OCI-LY1 (cell line): ENCODE results near the gene CORIN.

Experiments
- H2AFZ ChIP-seq: fragments of 200-600 bp; sonication (generic), shearing (Covaris generic); 2 replicates; pipeline ENCODE4 v1.6.0; 2014; ENCODE audit warnings: antibody characterized with exemption, mild to moderate bottlenecking, low read length
- H3F3A ChIP-seq: fragments of 200-600 bp; sonication (generic), shearing (Covaris generic); 2 replicates; pipeline ENCODE4 v1.6.0; 2014; ENCODE audit warnings: mild to moderate bottlenecking, antibody characterized with exemption, low read length, moderate library complexity; ENCODE audit not compliant: insufficient read depth
- H3K27ac ChIP-seq: fragments of 200-600 bp; sonication (generic); 2 replicates; pipeline ENCODE4 v1.5.1; 2014; ENCODE audit warnings: low read length, mixed run types, mild to moderate bottlenecking, low read depth; ENCODE audit not compliant: poor library complexity, severe bottlenecking
- H3K27me3 ChIP-seq: fragments of 200-600 bp; sonication (generic); 2 replicates; pipeline ENCODE4 v1.6.0; 2014; ENCODE audit warnings: antibody characterized with exemption, mild to moderate bottlenecking, low read length, moderate library complexity; ENCODE audit not compliant: insufficient read depth
- H3K36me3 ChIP-seq: fragments of 200-600 bp; sonication (generic); 2 replicates; pipeline ENCODE4 v1.6.1; 2014; ENCODE audit warnings: mild to moderate bottlenecking, antibody characterized with exemption, low read length, moderate library complexity, mixed read lengths; ENCODE audit not compliant: insufficient read depth
- H3K4me1 ChIP-seq: fragments of 200-600 bp; sonication (generic); 2 replicates; pipeline ENCODE4 v1.5.1; 2014; ENCODE audit warnings: mild to moderate bottlenecking, low read length, moderate library complexity; ENCODE audit not compliant: insufficient read depth, severe bottlenecking
- H3K4me2 ChIP-seq: fragments of 200-600 bp; sonication (generic), shearing (Covaris generic); 2 replicates; pipeline ENCODE4 v1.6.1; 2014; ENCODE audit warnings: low read length
- H3K4me3 ChIP-seq: fragments of 200-600 bp; sonication (generic); 2 replicates; pipeline ENCODE4 v1.5.1; 2014; ENCODE audit warnings: low read length, low read depth, mild to moderate bottlenecking, mixed read lengths; ENCODE audit not compliant: poor library complexity, severe bottlenecking
- H3K79me2 ChIP-seq: fragments of 200-600 bp; shearing (Covaris generic); 2 replicates; pipeline ENCODE4 v1.6.1; 2016; ENCODE audit warnings: mixed run types, low read length, mixed read lengths; ENCODE audit not compliant: insufficient read depth
- H3K9ac ChIP-seq: fragments of 200-600 bp; sonication (generic), shearing (Covaris generic); 2 replicates; pipeline ENCODE4 v1.6.1; 2014; ENCODE audit warnings: mild to moderate bottlenecking, low read length, mixed read lengths
- H3K9me2 ChIP-seq: fragments of 200-600 bp; sonication (generic), shearing (Covaris generic); 2 replicates; pipeline ENCODE4 v1.6.1; 2014; ENCODE audit warnings: low read depth, mild to moderate bottlenecking, low read length, mixed read lengths
- H3K9me3 ChIP-seq: fragments of 200-600 bp; shearing (Covaris generic); 2 replicates; pipeline ENCODE4 v1.6.1; 2014; ENCODE audit warnings: low read length, mixed read lengths
- H4K20me1 ChIP-seq: fragments of 200-600 bp; sonication (generic), shearing (Covaris generic); 2 replicates; pipeline ENCODE4 v1.6.0; 2016; ENCODE audit warnings: mild to moderate bottlenecking, low read length; ENCODE audit not compliant: insufficient read depth
- EZH2 ChIP-seq: fragments of 200-600 bp; sonication (generic), shearing (Covaris generic); IDR thresholded peaks from 2 replicates; pipeline ENCODE4 v1.8.0; 2017; ENCODE audit warnings: borderline replicate concordance, mixed run types, mild to moderate bottlenecking, antibody characterized with exemption, low read length, moderate library complexity, mixed read lengths
- TF ChIP-seq, protein P1 (sequence below): fragments of 200-600 bp; sonication (generic), shearing (Covaris generic); IDR thresholded peaks from 2 replicates; pipeline ENCODE4 v1.5.1; 2017; ENCODE audit warnings: mild to moderate bottlenecking, antibody characterized with exemption, low read length, moderate library complexity, mixed read lengths

CORIN gene, protein sequence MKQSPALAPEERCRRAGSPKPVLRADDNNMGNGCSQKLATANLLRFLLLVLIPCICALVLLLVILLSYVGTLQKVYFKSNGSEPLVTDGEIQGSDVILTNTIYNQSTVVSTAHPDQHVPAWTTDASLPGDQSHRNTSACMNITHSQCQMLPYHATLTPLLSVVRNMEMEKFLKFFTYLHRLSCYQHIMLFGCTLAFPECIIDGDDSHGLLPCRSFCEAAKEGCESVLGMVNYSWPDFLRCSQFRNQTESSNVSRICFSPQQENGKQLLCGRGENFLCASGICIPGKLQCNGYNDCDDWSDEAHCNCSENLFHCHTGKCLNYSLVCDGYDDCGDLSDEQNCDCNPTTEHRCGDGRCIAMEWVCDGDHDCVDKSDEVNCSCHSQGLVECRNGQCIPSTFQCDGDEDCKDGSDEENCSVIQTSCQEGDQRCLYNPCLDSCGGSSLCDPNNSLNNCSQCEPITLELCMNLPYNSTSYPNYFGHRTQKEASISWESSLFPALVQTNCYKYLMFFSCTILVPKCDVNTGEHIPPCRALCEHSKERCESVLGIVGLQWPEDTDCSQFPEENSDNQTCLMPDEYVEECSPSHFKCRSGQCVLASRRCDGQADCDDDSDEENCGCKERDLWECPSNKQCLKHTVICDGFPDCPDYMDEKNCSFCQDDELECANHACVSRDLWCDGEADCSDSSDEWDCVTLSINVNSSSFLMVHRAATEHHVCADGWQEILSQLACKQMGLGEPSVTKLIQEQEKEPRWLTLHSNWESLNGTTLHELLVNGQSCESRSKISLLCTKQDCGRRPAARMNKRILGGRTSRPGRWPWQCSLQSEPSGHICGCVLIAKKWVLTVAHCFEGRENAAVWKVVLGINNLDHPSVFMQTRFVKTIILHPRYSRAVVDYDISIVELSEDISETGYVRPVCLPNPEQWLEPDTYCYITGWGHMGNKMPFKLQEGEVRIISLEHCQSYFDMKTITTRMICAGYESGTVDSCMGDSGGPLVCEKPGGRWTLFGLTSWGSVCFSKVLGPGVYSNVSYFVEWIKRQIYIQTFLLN

DNA sequence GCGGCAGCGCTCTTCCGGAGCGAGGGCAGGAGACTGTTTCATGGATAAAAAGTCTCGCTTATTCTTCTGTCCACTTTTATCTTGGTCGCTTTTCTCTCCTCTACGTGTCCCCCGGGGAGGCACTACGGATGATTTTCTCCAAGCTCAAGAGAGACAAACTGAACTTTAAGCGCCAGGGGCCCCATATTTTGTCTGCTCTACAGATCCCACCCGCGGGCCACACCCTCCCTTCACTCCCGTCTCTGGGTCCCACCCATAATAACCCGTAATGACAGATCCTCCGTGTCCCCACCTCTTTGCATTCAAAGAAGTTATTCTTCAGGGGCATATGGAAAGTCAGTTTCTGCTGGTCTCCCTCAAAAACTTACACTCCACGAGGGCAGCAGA, at the start of gene CORIN:
TSS of gene CORIN (minus strand) at position 160 of the 387 bp plus-strand sequence. CDS start at position 42, 118 bp downstream.
- no peaks in the 10 kb centered on the region for H4K20me1 ChIP-seq
- H3K36me3 ChIP-seq = peaks cover 8% of the 10 kb centered on the region
- no peak within 1 kb of the TSS for H3K27ac ChIP-seq
- no peaks in the 10 kb centered on the region for H3K27me3 ChIP-seq
- H2AFZ ChIP-seq = no peak within 1 kb of the TSS
- peaks cover 13% of the 10 kb centered on the region for H3K4me1 ChIP-seq
- H3K4me2 ChIP-seq = peak within 1 kb of the TSS; percentile 85
- peak within 1 kb of the TSS; percentile 53 for H3K4me3 ChIP-seq
- H3K9me2 ChIP-seq = no peaks in the 10 kb centered on the region
- H3K79me2 ChIP-seq = no peaks in the 10 kb centered on the region
- no peaks in the 10 kb centered on the region for H3F3A ChIP-seq
- TF ChIP-seq, protein P1, sequence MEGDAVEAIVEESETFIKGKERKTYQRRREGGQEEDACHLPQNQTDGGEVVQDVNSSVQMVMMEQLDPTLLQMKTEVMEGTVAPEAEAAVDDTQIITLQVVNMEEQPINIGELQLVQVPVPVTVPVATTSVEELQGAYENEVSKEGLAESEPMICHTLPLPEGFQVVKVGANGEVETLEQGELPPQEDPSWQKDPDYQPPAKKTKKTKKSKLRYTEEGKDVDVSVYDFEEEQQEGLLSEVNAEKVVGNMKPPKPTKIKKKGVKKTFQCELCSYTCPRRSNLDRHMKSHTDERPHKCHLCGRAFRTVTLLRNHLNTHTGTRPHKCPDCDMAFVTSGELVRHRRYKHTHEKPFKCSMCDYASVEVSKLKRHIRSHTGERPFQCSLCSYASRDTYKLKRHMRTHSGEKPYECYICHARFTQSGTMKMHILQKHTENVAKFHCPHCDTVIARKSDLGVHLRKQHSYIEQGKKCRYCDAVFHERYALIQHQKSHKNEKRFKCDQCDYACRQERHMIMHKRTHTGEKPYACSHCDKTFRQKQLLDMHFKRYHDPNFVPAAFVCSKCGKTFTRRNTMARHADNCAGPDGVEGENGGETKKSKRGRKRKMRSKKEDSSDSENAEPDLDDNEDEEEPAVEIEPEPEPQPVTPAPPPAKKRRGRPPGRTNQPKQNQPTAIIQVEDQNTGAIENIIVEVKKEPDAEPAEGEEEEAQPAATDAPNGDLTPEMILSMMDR = no peak
- TF ChIP-seq EZH2 = no peak
- H3K9ac ChIP-seq = peak within 1 kb of the TSS; percentile 7; the same call in 1 of the 2 replicates
- 0 out of 2 replicates have a peak, but pooled peaks cover 2% of the 10 kb centered on the region for H3K9me3 ChIP-seq

DNA sequence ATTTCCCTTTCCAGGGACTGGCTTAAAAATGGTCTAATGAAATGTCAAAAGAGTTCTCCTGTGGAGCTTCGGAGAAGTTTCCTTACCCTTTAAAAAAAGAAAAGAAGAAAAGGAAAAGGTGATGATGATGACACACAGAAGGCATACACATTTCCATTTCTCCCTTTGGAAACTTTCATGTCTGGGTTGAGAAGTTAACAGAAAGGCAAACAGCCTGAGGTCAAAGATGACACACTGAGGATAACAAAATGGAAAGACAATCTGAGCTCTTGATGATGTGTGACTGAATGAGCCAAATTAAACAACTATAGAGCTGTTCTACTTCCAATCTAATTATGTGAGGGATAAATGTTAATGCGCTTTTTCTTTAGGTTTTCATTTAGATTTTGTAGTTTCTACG, 44.4 kb upstream of the CORIN start:
- Histone ChIP-seq H3K9me3 (no peaks in the 10 kb centered on the region), H3K4me2 (no peak overlapping the region), H3K9ac (no peak overlapping the region), H3K27me3 (no peaks in the 10 kb centered on the region), H4K20me1 (no peaks in the 10 kb centered on the region), H3K27ac (no peak overlapping the region), H3K4me3 (no peak overlapping the region), H3K4me1 (no peaks in the 10 kb centered on the region), H3K36me3 (peaks cover 82% of the 10 kb centered on the region), H2AFZ (no peak overlapping the region), H3K79me2 (no peaks in the 10 kb centered on the region), H3F3A (no peaks in the 10 kb centered on the region), H3K9me2 (no peaks in the 10 kb centered on the region)
- no peak for TF ChIP-seq EZH2
- TF ChIP-seq, protein P1 = no peak

DNA sequence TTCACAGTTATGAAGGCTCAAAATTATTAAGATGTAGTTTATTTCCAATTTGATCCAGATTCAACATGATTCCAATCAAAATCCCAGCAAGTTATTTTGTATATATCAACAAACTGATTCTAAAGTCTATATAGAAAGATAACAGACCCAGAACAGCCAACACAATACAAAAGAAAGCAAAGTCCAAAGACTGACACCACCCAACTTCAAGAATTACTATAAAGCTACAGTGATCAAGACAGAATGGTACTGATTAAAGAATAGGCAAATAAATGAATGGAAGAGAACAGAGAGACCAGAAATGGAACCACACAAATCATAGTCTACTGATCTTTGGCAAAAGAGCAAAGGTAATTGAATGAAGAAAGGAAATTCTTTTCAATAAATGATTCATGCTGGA, 41.6 kb upstream of the CORIN start:
- peaks cover 84% of the 10 kb centered on the region for H3K36me3 ChIP-seq
- H3K4me1 ChIP-seq = no peaks in the 10 kb centered on the region

More for the DNA sequence above, 41.6 kb upstream of the CORIN start:
- Histone ChIP-seq H3K27me3 (no peaks in the 10 kb centered on the region), H3K9me2 (no peaks in the 10 kb centered on the region), H3K79me2 (no peaks in the 10 kb centered on the region), H3F3A (no peaks in the 10 kb centered on the region), H3K27ac (no peak overlapping the region), H3K4me2 (no peak overlapping the region), H3K4me3 (no peak overlapping the region), H4K20me1 (no peaks in the 10 kb centered on the region), H3K9ac (no peak overlapping the region), H3K9me3 (no peaks in the 10 kb centered on the region), H2AFZ (no peak overlapping the region)
- no peak for TF ChIP-seq EZH2
- TF ChIP-seq, protein P1 = no peak
